ENCODE results near the gene METTL16. TPM values are rescaled to one million over a fixed set of nuclear protein-coding genes. Genes with fewer than 3 reads are reported as not detected.

METTL16 gene
- total and polyA plus RNA-seq, 2 experiments from 2014 or later: 19.3 to 23.9 TPM

DNA sequence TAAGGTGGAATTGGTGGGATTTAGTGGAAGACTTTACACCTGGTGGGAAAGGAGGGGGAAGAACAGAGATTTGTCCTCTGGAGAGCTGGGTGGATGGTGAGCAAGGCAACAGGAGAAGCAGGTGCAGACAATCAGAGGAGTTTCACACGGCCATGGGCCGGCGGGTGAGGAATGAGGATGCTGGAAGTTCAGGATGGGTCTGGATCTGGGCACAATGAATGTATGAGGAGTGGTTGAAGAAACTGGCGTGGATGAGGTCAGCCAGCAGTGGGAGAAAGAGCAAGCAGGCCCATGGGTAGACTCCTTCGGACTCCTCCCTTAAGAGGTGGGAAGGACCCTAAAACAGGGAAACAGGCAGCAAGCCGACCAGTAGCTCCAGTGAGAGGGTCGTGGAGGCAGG, 100.7 kb downstream of the METTL16 start:
- Histone ChIP-seq H3K27me3 (no peaks in the 10 kb centered on the region), H3K4me3 (no peak overlapping the region), H3K27ac (no peak overlapping the region), H3K36me3 (no peaks in the 10 kb centered on the region), H3K4me1 (ENCODE audit: low read depth) (peaks cover 7% of the 10 kb centered on the region), H3K9me3 (ENCODE audit: low read depth) (no peaks in the 10 kb centered on the region)
- TF ChIP-seq, protein P1, sequence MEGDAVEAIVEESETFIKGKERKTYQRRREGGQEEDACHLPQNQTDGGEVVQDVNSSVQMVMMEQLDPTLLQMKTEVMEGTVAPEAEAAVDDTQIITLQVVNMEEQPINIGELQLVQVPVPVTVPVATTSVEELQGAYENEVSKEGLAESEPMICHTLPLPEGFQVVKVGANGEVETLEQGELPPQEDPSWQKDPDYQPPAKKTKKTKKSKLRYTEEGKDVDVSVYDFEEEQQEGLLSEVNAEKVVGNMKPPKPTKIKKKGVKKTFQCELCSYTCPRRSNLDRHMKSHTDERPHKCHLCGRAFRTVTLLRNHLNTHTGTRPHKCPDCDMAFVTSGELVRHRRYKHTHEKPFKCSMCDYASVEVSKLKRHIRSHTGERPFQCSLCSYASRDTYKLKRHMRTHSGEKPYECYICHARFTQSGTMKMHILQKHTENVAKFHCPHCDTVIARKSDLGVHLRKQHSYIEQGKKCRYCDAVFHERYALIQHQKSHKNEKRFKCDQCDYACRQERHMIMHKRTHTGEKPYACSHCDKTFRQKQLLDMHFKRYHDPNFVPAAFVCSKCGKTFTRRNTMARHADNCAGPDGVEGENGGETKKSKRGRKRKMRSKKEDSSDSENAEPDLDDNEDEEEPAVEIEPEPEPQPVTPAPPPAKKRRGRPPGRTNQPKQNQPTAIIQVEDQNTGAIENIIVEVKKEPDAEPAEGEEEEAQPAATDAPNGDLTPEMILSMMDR (IDR thresholded peaks at IDR 0.05; ENCODE audit: low read depth, low read length): no peak
- DNase-seq (ENCODE audit: low read depth in 1 of 2, low spot score in 1 of 2): no peak

DNA sequence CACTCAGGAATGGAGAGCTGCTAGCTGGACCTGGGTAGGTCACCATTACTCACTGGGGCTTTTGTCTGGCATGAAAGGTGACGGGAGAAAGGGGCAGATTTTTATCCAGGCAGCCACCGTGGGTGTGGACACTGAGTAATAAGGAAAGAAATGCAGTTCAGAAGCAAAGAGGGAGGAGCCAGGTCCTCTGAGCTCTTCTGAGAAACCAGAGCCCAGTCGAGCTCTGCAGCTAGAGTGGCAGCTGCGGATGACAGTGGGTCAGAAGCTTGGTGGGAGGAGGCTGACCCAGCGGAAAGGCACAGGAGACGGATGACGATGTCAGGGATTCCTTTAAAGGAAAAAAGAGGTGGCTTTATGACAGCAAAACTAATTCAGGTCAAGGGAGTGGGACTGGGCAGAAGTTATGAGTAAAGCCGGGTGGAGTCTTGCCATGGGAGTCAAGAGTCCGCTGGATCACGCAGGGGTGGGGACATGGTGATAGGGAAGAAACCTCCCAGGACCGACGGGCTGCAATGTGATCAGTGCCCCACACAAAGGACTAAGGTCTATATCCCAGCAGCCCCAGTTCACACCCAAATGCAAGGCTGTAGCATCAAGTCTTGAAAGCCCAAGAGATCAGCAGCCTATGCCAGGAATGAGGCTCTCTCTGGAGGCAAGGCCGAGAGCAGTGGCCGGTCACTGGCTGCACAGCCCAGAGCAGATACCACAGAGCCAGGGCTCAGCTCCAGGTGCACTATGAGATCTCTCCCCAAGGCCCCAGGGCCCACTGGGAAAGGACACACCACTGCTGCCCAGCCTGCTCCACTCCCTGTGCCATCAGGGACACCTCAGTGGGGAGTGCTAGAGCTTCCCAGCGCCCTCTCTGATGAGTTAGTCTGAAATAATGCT, 104.5 kb downstream of the METTL16 start:
- DNase-seq (ENCODE audit: low read depth in 1 of 2, low spot score in 1 of 2): peak in 1 of 2 donors; percentile 79
- Histone ChIP-seq H3K9me3 (ENCODE audit: low read depth) (no peaks in the 10 kb centered on the region), H3K36me3 (no peaks in the 10 kb centered on the region), H3K4me1 (ENCODE audit: low read depth) (peaks cover 12% of the 10 kb centered on the region), H3K27me3 (no peaks in the 10 kb centered on the region), H3K4me3 (no peak overlapping the region), H3K27ac (peak overlapping the region; percentile 80)
- TF ChIP-seq, protein P1 (IDR thresholded peaks at IDR 0.05; ENCODE audit: low read depth, low read length): no peak

DNA sequence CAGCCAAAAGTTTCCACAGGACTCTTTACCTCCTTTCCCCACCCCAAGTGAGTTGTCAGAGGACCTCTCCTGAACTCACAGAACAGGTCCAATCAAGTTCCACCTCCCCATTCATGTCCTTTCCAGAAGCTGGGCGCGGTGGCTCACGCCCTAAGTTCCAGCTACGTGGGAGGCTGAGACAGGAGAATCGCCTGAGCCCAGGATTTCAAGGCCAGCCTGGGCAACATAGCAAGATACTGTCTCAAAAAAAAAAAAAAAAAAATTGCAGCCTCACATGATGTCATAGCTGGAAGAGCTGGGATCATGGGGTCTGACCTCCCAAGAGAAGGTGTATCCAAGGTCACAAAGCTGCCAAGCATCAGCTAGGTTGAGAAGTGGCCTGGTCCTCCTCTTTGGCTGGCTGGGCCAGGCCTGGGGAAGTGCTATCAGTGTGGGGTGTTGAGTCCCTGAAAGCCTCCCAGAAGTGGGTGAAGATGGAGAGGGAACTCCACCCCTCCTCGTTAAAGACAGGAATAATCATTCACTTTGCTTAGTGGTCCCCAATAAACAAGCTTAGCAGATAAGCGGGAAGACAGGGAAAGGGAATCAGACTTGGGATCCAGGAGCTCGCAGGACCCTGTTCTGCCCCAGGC, 105.3 kb downstream of the METTL16 start:
- Histone ChIP-seq H3K4me3 (no peak overlapping the region), H3K27me3 (no peaks in the 10 kb centered on the region), H3K27ac (peak overlapping the region; percentile 80), H3K4me1 (ENCODE audit: low read depth) (peaks cover 12% of the 10 kb centered on the region), H3K36me3 (no peaks in the 10 kb centered on the region), H3K9me3 (ENCODE audit: low read depth) (no peaks in the 10 kb centered on the region)
- TF ChIP-seq, protein P1 (IDR thresholded peaks at IDR 0.05; ENCODE audit: low read depth, low read length): no peak
- DNase-seq (ENCODE audit: low read depth in 1 of 2, low spot score in 1 of 2): no peak

DNA sequence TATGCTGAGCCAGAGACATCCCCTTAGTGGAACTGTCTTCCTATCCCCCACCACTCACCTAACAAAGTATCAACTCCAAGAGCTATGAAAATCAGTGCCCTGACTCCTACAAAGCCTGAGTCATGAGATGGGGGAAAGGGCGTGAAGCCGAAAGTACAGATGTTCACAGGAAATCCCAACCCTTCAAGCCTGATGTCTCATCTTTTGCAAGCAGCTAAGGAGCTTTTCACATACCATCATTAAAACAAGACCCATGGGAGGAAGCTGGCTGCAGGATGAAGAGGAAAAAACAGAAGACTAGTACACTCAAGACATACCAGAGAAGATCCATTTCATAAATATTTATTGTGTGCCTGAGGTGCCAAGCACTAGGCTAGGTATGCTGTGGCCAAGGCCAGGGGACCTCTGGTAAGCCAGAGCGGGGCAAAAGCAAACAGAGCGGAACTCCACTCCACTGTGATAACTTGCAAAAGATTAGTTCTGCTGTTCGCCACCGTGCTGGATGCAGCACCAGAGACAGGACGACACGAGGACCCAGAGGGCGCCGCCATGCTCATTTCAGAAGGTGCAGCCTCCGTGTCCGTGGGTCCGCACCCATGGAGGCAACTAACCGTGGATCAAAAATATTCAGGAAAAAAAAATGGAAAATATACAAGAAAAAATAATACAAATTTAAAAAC, 106.3 kb downstream of the METTL16 start:
- Histone ChIP-seq H3K27me3 (no peaks in the 10 kb centered on the region), H3K27ac (no peak overlapping the region), H3K4me1 (ENCODE audit: low read depth) (peaks cover 12% of the 10 kb centered on the region), H3K36me3 (no peaks in the 10 kb centered on the region), H3K4me3 (no peak overlapping the region), H3K9me3 (ENCODE audit: low read depth) (no peaks in the 10 kb centered on the region)
- peak in 1 of 2 donors; percentile 89 for DNase-seq (ENCODE audit: low read depth in 1 of 2, low spot score in 1 of 2)
- TF ChIP-seq, protein P1 (IDR thresholded peaks at IDR 0.05; ENCODE audit: low read depth, low read length): no peak

DNA sequence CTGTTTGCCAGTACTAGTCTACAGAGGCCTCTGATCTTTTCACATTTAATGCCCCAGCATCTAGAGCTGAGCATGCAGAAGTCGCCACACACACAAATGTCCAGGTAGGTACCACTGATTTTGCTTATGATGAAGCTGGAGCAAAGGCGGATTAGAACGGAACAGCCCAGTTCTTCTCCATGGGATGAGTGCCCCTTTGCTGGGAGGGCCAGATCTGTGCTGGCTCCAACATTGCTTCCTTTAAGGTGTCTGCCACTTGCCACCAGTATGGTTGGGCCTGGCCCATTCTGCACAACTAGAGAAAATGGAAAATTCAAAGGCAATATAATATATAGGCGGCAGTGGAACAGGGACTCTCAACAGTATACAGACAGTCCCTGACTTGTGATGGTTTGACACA, 108.6 kb downstream of the METTL16 start:
- Histone ChIP-seq H3K9me3 (ENCODE audit: low read depth) (no peaks in the 10 kb centered on the region), H3K36me3 (no peaks in the 10 kb centered on the region), H3K27ac (no peak overlapping the region), H3K4me3 (no peak overlapping the region), H3K27me3 (no peaks in the 10 kb centered on the region), H3K4me1 (ENCODE audit: low read depth) (peaks cover 19% of the 10 kb centered on the region)
- DNase-seq (ENCODE audit: low read depth in 1 of 2, low spot score in 1 of 2): no peak
- TF ChIP-seq, protein P1 (IDR thresholded peaks at IDR 0.05; ENCODE audit: low read depth, low read length): no peak
